ENCODE measurements around the gene MYL12B. TPM values are rescaled to one million over a fixed set of nuclear protein-coding genes. Genes with fewer than 3 reads are reported as not detected.
"Not testable (repeated sequence)": the region's sequence is repeated elsewhere in the genome, so short reads cannot be mapped to it uniquely, and the experiment has no call there.

Gene MYL12B
- total RNA-seq, 3 donors from 2014 or later = 305 to 371 (median 335) TPM

DNA sequence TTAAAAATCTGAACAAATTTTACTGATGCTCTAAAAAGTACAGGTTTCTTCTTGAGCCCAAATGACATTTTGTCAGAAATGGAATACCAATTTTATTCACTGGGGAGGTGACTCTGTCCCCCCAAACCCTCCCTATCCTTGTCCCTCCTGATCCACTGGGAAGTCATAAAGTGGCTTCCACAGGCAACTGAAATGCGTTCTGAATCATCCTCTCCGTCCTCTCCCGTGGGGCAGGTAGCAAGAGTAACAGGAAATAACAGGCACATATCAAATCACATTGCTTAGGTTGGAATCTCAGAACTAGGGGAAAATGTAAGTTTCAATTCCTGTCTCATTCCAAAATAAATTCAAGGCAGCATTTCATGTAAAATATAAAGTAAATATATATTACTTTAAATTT lies 44.5 kb downstream of the MYL12B start:
- Histone ChIP-seq H3K9me3 (no peaks in the 10 kb centered on the region), H3K4me1 (no peaks in the 10 kb centered on the region), H3K36me3 (no peaks in the 10 kb centered on the region), H3K27ac (peak overlapping the region; percentile 61 to 66), H3K4me3 (no peak overlapping the region), H3K27me3 (no peaks in the 10 kb centered on the region)
- no peak for DNase-seq (ENCODE audit: low spot score in 2 of 2)
- TF ChIP-seq, protein P1, sequence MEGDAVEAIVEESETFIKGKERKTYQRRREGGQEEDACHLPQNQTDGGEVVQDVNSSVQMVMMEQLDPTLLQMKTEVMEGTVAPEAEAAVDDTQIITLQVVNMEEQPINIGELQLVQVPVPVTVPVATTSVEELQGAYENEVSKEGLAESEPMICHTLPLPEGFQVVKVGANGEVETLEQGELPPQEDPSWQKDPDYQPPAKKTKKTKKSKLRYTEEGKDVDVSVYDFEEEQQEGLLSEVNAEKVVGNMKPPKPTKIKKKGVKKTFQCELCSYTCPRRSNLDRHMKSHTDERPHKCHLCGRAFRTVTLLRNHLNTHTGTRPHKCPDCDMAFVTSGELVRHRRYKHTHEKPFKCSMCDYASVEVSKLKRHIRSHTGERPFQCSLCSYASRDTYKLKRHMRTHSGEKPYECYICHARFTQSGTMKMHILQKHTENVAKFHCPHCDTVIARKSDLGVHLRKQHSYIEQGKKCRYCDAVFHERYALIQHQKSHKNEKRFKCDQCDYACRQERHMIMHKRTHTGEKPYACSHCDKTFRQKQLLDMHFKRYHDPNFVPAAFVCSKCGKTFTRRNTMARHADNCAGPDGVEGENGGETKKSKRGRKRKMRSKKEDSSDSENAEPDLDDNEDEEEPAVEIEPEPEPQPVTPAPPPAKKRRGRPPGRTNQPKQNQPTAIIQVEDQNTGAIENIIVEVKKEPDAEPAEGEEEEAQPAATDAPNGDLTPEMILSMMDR (IDR thresholded peaks at IDR 0.05) = no peak
- TF ChIP-seq POLR2AphosphoS5 (IDR thresholded peaks at IDR 0.05) (no peak), POLR2A (IDR thresholded peaks at IDR 0.05) (no peak)
- intact Hi-C loops (cut with DNase I; ENCODE audit: low total_unique reads) = no loop called here

DNA sequence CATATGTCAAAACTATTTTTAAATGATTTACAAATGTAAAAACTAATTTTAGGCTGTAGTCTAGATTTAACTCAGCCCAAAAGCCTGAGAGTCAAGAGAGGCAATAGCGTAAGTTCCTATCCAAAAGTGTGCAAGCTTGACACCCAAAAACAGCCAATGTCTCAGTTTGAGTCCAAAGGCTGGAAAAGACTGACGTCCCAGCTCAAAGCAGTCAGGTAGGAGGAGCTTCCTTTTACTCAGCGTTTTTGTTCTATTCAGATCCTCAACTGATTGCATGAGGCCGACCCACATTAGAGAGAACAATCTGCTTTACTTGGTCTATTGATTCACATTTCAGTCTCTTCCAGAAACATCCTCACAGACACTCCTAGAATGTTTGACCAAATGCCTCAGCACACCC lies 51.8 kb downstream of the MYL12B start:
- H3K27ac ChIP-seq = no peak overlapping the region
- no peaks in the 10 kb centered on the region for H3K27me3 ChIP-seq
- H3K4me1 ChIP-seq = no peaks in the 10 kb centered on the region
- no peaks in the 10 kb centered on the region for H3K36me3 ChIP-seq
- intact Hi-C loops (cut with DNase I; ENCODE audit: low total_unique reads) = no loop called here
- DNase-seq (ENCODE audit: low spot score in 2 of 2) = no peak
- TF ChIP-seq POLR2A (IDR thresholded peaks at IDR 0.05) (no peak), POLR2AphosphoS5 (IDR thresholded peaks at IDR 0.05) (no peak)
- TF ChIP-seq, protein P1 (IDR thresholded peaks at IDR 0.05) = no peak
- H3K4me3 ChIP-seq = no peak overlapping the region
- H3K9me3 ChIP-seq = no peaks in the 10 kb centered on the region

DNA sequence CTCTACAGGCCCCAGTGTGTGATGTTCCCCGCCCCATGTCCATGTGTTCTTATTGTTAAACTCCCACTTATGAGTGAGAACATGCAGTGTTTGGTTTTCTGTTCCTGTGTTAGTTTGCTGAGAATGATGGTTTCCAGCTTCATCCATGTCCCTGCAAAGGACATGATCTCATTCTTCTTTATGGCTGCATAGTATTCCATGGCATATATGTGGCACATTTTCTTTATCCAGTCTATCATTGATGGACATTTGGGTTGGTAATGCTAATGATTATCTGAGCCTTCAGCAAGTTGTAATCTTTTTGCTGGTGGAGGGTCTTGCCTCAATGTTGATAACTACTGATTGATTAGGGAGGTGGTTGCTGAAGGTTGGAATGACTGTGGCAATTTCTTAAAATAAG lies 53.4 kb downstream of the MYL12B start:
- H3K27ac ChIP-seq; H3K9me3 ChIP-seq; intact Hi-C loops (cut with DNase I; ENCODE audit: low total_unique reads); H3K27me3 ChIP-seq; H3K36me3 ChIP-seq; DNase-seq (ENCODE audit: low spot score in 2 of 2); H3K4me1 ChIP-seq; H3K4me3 ChIP-seq: not testable (repeated sequence)

DNA sequence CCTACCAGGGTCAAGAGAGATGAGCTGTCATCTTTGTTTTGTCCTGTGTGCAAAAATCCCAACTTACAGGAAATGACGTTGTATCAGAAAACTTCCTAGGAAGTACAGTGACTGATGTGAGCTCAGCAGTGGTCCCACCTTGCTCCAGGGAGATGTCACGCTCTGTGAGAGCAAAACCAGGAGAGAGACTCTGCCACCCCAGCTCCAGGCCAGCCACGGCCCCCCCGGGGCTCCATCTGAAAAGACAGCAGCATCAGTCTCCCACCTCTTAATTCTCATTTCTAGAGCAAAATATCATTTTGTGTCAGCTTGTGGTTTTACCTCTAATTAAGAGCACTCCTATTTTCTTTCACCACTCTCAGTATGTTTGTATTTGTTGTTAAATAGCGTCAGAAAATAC lies 57.5 kb downstream of the MYL12B start:
- Histone ChIP-seq H3K36me3 (no peaks in the 10 kb centered on the region), H3K27ac (no peak overlapping the region), H3K27me3 (no peaks in the 10 kb centered on the region), H3K9me3 (no peaks in the 10 kb centered on the region), H3K4me3 (no peak overlapping the region), H3K4me1 (no peaks in the 10 kb centered on the region)
- intact Hi-C loops (cut with DNase I; ENCODE audit: low total_unique reads) = no loop called here
- DNase-seq (ENCODE audit: low spot score in 2 of 2) = no peak
- no peak for TF ChIP-seq POLR2AphosphoS5 (IDR thresholded peaks at IDR 0.05)
- TF ChIP-seq, protein P1 (IDR thresholded peaks at IDR 0.05) = no peak
- TF ChIP-seq POLR2A (IDR thresholded peaks at IDR 0.05) = no peak

DNA sequence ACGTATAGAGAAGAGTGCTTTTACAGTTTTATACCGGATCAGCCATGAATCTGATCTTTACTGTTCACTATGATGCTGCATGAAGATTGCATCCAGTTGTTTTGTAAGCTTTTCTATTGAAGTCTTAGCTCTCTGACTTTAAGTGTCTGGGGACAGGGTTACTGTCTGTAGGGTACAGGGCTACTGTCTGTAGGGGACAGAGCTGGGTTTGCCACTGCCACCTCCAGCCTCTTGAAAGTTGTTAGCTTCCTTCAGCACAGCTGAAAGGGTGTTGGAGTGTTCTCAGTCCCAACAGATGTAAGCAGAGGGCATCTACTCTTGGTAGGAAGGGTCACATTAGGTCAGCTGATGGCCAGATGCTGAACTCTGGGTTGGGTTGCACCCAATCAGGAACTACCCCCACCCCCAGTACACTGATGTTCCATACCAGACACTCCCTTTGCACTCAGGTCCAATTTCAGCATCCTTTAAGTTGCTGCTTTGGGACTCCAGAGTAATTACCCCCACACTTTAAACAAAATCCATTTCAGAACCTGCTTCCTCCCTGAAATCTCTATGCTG lies 58.0 kb downstream of the MYL12B start:
- Histone ChIP-seq H3K27ac (no peak overlapping the region), H3K9me3 (no peaks in the 10 kb centered on the region), H3K4me3 (no peak overlapping the region), H3K27me3 (no peaks in the 10 kb centered on the region), H3K4me1 (no peaks in the 10 kb centered on the region), H3K36me3 (no peaks in the 10 kb centered on the region)
- intact Hi-C loops (cut with DNase I; ENCODE audit: low total_unique reads) = no loop called here
- TF ChIP-seq POLR2A (IDR thresholded peaks at IDR 0.05) (no peak), POLR2AphosphoS5 (IDR thresholded peaks at IDR 0.05) (no peak)
- TF ChIP-seq, protein P1 (IDR thresholded peaks at IDR 0.05) = no peak
- no peak for DNase-seq (ENCODE audit: low spot score in 2 of 2)
